K562 (cell line): ENCODE measurements around the gene MXI1.

Experiments
- GATA2 ChIP-seq: sonication (generic); formaldehyde crosslinking; IDR thresholded peaks from 2 replicates; pipeline ENCODE4 v1.4.0; 2020; ENCODE audit warnings: mild to moderate bottlenecking, missing genetic modification reagents
- KLF13 ChIP-seq: fragments of 450-650 bp; IDR thresholded peaks from 2 replicates; pipeline ENCODE4 v1.6.1; 2016; ENCODE audit warnings: missing genetic modification characterization, low read depth, mild to moderate bottlenecking, missing compliant biosample characterization, moderate library complexity, borderline replicate concordance
- LEF1 ChIP-seq: fragments of 450-650 bp; IDR thresholded peaks from 2 replicates; pipeline ENCODE4 v1.6.1; 2016; ENCODE audit warnings: mild to moderate bottlenecking
- MEF2A ChIP-seq: IDR thresholded peaks from 2 replicates; pipeline ENCODE4 v1.6.1; 2011; ENCODE audit warnings: low read depth, mild to moderate bottlenecking, low read length, moderate library complexity; ENCODE audit not compliant: control insufficient read depth
- TRIM24 ChIP-seq, 2 experiments: fragments of 450-650 bp; IDR thresholded peaks; 2 replicates each; pipeline ENCODE4 v1.6.1; 2016
- ZNF696 ChIP-seq: fragments of 250-450 bp; sonication (Bioruptor Pico); conservative IDR thresholded peaks from 2 replicates; pipeline ENCODE4 v1.4.0; 2020; ENCODE audit warnings: mild to moderate bottlenecking, moderate library complexity
- TF ChIP-seq, protein P1 (sequence below): sonication (generic); formaldehyde crosslinking; IDR thresholded peaks from 2 replicates; pipeline ENCODE4 v1.8.0; 2022; ENCODE audit warnings: mild to moderate bottlenecking, low read depth, missing genetic modification reagents
- TF ChIP-seq, protein P2 (sequence below), 3 experiments: IDR thresholded peaks in 2 of 3; conservative IDR thresholded peaks in 1 of 3; 2 replicates each; pipeline ENCODE4 v1.5.1; 2011 to 2012; ENCODE audit warnings: low read length in 3 of 3, mild to moderate bottlenecking in 3 of 3, control low read depth in 2 of 3, improper control_type of control experiment in 1 of 3, inconsistent platforms in 1 of 3, low read depth in 1 of 3, mixed read lengths in 1 of 3, moderate library complexity in 1 of 3; ENCODE audit not compliant: insufficient read depth in 2 of 3

DNA sequence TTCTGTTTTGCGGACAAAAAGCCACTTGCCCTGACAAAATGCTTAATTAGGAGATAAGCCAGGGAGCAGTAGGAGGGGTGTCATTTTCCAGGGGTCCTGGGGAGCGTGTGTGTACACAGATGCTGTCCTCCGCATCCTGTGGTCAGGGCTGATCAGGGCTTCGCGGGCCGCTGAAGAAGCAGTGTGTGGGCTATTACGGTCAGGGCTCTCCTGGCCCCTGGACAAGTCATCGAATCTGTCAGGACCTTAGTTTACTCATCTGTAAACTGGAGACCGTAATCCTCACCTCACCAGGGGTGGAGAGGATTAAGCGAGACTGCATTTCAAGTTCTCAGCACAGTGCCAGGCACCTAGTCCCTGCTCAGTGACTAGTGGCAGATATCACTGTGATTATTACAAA lies 26.0 kb upstream of the MXI1 start:
- no peak for TF ChIP-seq LEF1
- TF ChIP-seq, protein P1, sequence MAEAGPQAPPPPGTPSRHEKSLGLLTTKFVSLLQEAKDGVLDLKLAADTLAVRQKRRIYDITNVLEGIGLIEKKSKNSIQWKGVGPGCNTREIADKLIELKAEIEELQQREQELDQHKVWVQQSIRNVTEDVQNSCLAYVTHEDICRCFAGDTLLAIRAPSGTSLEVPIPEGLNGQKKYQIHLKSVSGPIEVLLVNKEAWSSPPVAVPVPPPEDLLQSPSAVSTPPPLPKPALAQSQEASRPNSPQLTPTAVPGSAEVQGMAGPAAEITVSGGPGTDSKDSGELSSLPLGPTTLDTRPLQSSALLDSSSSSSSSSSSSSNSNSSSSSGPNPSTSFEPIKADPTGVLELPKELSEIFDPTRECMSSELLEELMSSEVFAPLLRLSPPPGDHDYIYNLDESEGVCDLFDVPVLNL (CRISPR knock-in tag) = no peak
- no peak for TF ChIP-seq KLF13
- no peak for TF ChIP-seq GATA2 (CRISPR knock-in tag)
- TF ChIP-seq, protein P2, sequence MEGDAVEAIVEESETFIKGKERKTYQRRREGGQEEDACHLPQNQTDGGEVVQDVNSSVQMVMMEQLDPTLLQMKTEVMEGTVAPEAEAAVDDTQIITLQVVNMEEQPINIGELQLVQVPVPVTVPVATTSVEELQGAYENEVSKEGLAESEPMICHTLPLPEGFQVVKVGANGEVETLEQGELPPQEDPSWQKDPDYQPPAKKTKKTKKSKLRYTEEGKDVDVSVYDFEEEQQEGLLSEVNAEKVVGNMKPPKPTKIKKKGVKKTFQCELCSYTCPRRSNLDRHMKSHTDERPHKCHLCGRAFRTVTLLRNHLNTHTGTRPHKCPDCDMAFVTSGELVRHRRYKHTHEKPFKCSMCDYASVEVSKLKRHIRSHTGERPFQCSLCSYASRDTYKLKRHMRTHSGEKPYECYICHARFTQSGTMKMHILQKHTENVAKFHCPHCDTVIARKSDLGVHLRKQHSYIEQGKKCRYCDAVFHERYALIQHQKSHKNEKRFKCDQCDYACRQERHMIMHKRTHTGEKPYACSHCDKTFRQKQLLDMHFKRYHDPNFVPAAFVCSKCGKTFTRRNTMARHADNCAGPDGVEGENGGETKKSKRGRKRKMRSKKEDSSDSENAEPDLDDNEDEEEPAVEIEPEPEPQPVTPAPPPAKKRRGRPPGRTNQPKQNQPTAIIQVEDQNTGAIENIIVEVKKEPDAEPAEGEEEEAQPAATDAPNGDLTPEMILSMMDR (IDR thresholded peaks at IDR 0.05 in 2 of 3, conservative IDR thresholded peaks at IDR 0.05 in 1 of 3; ENCODE audit: insufficient read depth in 2 of 3, low read depth in 1 of 3, low read length in 3 of 3) = no peak
- TF ChIP-seq MEF2A = no peak
- TF ChIP-seq TRIM24 (IDR thresholded peaks at IDR 0.05) = no peak
- TF ChIP-seq ZNF696 (CRISPR knock-in tag) = no peak
